Neural cell (in vitro differentiated cells): Measurements from ENCODE around the gene MAP4K3. TPM values are rescaled to one million over a fixed set of nuclear protein-coding genes. Genes with fewer than 3 reads are reported as not detected.

Experiments
- H2AFZ ChIP-seq: fragments of 200-600, 300-800 bp; sonication (generic), shearing (Covaris generic); 2 replicates; pipeline ENCODE4 v1.6.0; 2014; ENCODE audit warnings: low read depth, mild to moderate bottlenecking, antibody characterized with exemption, low read length, moderate library complexity
- H3F3A ChIP-seq: fragments of 200-600 bp; shearing (Covaris generic); 2 replicates; pipeline ENCODE4 v1.6.1; 2016; ENCODE audit warnings: mild to moderate bottlenecking, moderate library complexity, mixed read lengths, antibody characterized with exemption, low read length; ENCODE audit not compliant: insufficient read depth, poor library complexity, severe bottlenecking
- H3K27ac ChIP-seq: fragments of 200-600, 300-800 bp; sonication (generic), shearing (Covaris generic); 2 replicates; pipeline ENCODE4 v1.5.1; 2014; ENCODE audit warnings: mild to moderate bottlenecking, low read length, moderate library complexity
- H3K27me3 ChIP-seq: fragments of 300-800, 200-600 bp; sonication (generic), shearing (Covaris generic); 2 replicates; pipeline ENCODE4 v1.6.0; 2014; ENCODE audit warnings: mild to moderate bottlenecking, low read depth, low read length, moderate library complexity; ENCODE audit not compliant: insufficient read depth
- H3K36me3 ChIP-seq: fragments of 300-800, 200-600 bp; sonication (generic), shearing (Covaris generic); 2 replicates; pipeline ENCODE4 v1.5.1; 2014; ENCODE audit warnings: mild to moderate bottlenecking, antibody characterized with exemption, low read length, moderate library complexity; ENCODE audit not compliant: insufficient read depth
- H3K4me2 ChIP-seq: fragments of 300-800, 200-600 bp; sonication (generic), shearing (Covaris generic); 2 replicates; pipeline ENCODE4 v1.6.0; 2014; ENCODE audit warnings: mild to moderate bottlenecking, low read length
- H3K4me3 ChIP-seq: fragments of 300-800, 200-600 bp; sonication (generic), shearing (Covaris generic); 2 replicates; pipeline ENCODE4 v1.5.1; 2014; ENCODE audit warnings: mild to moderate bottlenecking, low read length, moderate library complexity
- H3K79me2 ChIP-seq: fragments of 200-600 bp; shearing (Covaris generic); replicated peaks from 2 replicates; pipeline ENCODE4 v1.6.0; 2014; ENCODE audit warnings: mild to moderate bottlenecking, low read length, moderate library complexity; ENCODE audit not compliant: insufficient read depth
- H3K9ac ChIP-seq: fragments of 300-800, 200-600 bp; sonication (generic), shearing (Covaris generic); 2 replicates; pipeline ENCODE4 v1.6.1; 2016; ENCODE audit warnings: mild to moderate bottlenecking, low read length, mixed read lengths
- H3K9me2 ChIP-seq: fragments of 200-600 bp; shearing (Covaris generic); 2 replicates; pipeline ENCODE4 v1.6.1; 2016; ENCODE audit warnings: mild to moderate bottlenecking, low read length, mixed read lengths; ENCODE audit not compliant: insufficient read depth
- H3K9me3 ChIP-seq: fragments of 200-600, 300-800 bp; sonication (generic), shearing (Covaris generic); 2 replicates; pipeline ENCODE4 v1.6.1; 2016; ENCODE audit warnings: mild to moderate bottlenecking, mixed run types, low read length, moderate library complexity, mixed read lengths
- H4K20me1 ChIP-seq: fragments of 200-600 bp; shearing (Covaris generic); 2 replicates; pipeline ENCODE4 v1.6.1; 2016; ENCODE audit warnings: mild to moderate bottlenecking, mixed run types; ENCODE audit not compliant: insufficient read depth
- EP300 ChIP-seq: fragments of 450-650 bp; conservative IDR thresholded peaks from 2 replicates; pipeline ENCODE4 v1.6.1; 2014; ENCODE audit warnings: antibody characterized with exemption, mild to moderate bottlenecking, moderate library complexity; ENCODE audit not compliant: poor library complexity, severe bottlenecking
- EZH2 ChIP-seq: fragments of 200-600, 300-800 bp; shearing (Covaris generic), sonication (generic); IDR thresholded peaks from 2 replicates; pipeline ENCODE4 v1.6.1; 2014; ENCODE audit warnings: antibody characterized with exemption, low read length, borderline replicate concordance, mild to moderate bottlenecking; ENCODE audit not compliant: insufficient read depth, poor library complexity, severe bottlenecking
- MXI1 ChIP-seq: fragments of 450-650 bp; conservative IDR thresholded peaks from 2 replicates; pipeline ENCODE4 v1.6.1; 2014; ENCODE audit warnings: antibody characterized with exemption, mild to moderate bottlenecking; ENCODE audit not compliant: poor library complexity, severe bottlenecking
- POLR2AphosphoS5 ChIP-seq: IDR thresholded peaks from 2 replicates; pipeline ENCODE4 v1.6.1; 2012
- RAD21 ChIP-seq: fragments of 450-650 bp; conservative IDR thresholded peaks from 2 replicates; pipeline ENCODE4 v1.6.1; 2014; ENCODE audit warnings: antibody characterized with exemption, mild to moderate bottlenecking, moderate library complexity
- REST ChIP-seq: IDR thresholded peaks from 2 replicates; pipeline ENCODE4 v1.6.1; 2012; ENCODE audit warnings: borderline replicate concordance
- SMC3 ChIP-seq: fragments of 450-650 bp; conservative IDR thresholded peaks from 2 replicates; pipeline ENCODE4 v1.6.1; 2014; ENCODE audit warnings: antibody characterized with exemption, mild to moderate bottlenecking, moderate library complexity; ENCODE audit not compliant: poor library complexity
- TAF1 ChIP-seq: IDR thresholded peaks from 2 replicates; pipeline ENCODE4 v1.6.1; 2012; ENCODE audit warnings: low read depth
- polyA plus RNA-seq: library from polyadenylated mRNA; depleted of rRNA; stranded (reverse); fragments of >200 nt; gene quantifications from 2 replicates; pipeline ENCODE4 v1.2.3, GENCODE V29; 2014
- TF ChIP-seq, protein P1 (sequence below): fragments of 450-650 bp; IDR thresholded peaks from 2 replicates; pipeline ENCODE4 v1.5.1; 2014; ENCODE audit warnings: antibody characterized with exemption, mild to moderate bottlenecking, moderate library complexity; ENCODE audit not compliant: poor library complexity, severe bottlenecking

MAP4K3 gene
- polyA plus RNA-seq, 1 donor from 2014 or later, result 105 TPM

DNA sequence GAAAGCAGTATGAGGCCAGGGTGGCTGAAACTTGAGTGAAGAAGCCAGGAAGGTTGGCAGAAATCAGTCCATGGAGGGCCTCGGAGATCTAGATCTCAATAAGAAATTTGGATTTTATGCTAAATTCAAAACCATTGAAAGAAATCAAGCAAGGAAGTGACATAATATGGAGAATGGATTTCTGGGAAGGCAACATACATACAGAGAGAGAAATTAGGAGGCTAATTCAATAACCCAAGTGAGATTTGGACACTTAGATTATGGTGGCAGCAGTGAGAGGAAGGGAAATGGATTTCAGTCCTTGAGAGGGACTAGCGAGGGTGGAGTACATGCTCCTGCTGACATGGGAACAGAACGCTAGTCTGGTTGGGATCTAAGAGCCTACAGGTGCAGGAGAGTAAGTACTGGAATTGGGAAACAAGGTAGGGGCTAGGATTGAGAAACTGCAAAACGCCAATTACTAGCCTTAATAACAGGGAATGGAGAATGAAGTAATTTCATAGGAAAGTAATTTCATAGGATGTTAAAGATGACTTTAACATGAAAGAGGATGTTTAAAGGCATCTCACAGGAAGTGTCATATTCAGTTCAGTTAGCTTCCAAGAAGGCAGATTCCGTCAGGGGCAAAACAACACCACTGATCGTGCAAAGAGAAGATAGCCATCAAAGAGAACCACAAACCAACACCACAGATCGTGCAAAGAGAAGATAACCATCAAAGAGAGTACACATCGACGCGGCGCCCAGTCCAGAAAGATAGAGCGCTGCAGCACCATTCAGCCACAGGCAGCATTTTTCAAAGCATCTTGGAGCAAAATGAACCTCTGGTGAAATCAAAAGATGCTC is 220.5 kb downstream of the MAP4K3 start:
- no peaks in the 10 kb centered on the region for H3K79me2 ChIP-seq
- no peaks in the 10 kb centered on the region for H3F3A ChIP-seq
- H3K36me3 ChIP-seq, result no peaks in the 10 kb centered on the region
- no peaks in the 10 kb centered on the region for H3K27me3 ChIP-seq
- no peaks in the 10 kb centered on the region for H4K20me1 ChIP-seq
- no peaks in the 10 kb centered on the region for H3K9me2 ChIP-seq
- TF ChIP-seq, protein P1, sequence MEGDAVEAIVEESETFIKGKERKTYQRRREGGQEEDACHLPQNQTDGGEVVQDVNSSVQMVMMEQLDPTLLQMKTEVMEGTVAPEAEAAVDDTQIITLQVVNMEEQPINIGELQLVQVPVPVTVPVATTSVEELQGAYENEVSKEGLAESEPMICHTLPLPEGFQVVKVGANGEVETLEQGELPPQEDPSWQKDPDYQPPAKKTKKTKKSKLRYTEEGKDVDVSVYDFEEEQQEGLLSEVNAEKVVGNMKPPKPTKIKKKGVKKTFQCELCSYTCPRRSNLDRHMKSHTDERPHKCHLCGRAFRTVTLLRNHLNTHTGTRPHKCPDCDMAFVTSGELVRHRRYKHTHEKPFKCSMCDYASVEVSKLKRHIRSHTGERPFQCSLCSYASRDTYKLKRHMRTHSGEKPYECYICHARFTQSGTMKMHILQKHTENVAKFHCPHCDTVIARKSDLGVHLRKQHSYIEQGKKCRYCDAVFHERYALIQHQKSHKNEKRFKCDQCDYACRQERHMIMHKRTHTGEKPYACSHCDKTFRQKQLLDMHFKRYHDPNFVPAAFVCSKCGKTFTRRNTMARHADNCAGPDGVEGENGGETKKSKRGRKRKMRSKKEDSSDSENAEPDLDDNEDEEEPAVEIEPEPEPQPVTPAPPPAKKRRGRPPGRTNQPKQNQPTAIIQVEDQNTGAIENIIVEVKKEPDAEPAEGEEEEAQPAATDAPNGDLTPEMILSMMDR, result no peak
- TF ChIP-seq EZH2, result no peak
- H2AFZ ChIP-seq, result no peak overlapping the region
- H3K4me2 ChIP-seq, result no peak overlapping the region
- H3K9me3 ChIP-seq, result no peaks in the 10 kb centered on the region
- H3K9ac ChIP-seq, result no peak overlapping the region
- no peak overlapping the region for H3K4me3 ChIP-seq
- no peak overlapping the region for H3K27ac ChIP-seq

DNA sequence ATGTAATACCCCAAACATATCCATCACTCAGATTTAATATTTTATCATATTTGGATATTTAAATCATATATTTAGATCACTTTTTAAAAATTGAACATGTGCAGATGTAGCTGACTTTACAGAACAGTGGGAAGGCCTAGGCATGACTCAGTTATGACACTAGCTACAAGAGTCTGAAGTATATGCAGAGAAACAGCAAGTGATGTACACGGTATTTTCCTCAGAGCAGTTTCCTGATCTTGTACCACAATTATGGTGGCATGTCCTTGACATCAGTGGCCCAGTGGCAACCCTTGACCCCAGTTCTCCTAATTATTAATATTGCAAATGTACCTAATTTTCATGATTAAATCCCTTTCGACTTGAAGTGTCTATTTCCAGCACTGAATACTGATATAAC is 221.5 kb downstream of the MAP4K3 start:
- no peaks in the 10 kb centered on the region for H4K20me1 ChIP-seq
- H3K9me2 ChIP-seq, result no peaks in the 10 kb centered on the region
- H3K4me2 ChIP-seq, result no peak overlapping the region
- no peak overlapping the region for H3K27ac ChIP-seq
- H3F3A ChIP-seq, result no peaks in the 10 kb centered on the region
- H3K27me3 ChIP-seq, result no peaks in the 10 kb centered on the region
- no peak for TF ChIP-seq REST
- TF ChIP-seq, protein P1, result no peak
- TF ChIP-seq RAD21, result no peak
- no peak for TF ChIP-seq POLR2AphosphoS5
- TF ChIP-seq EZH2, result no peak
- no peak for TF ChIP-seq EP300
- TF ChIP-seq SMC3, result no peak
- no peak for TF ChIP-seq MXI1
- no peak for TF ChIP-seq TAF1
- no peak overlapping the region for H3K4me3 ChIP-seq
- H2AFZ ChIP-seq, result no peak overlapping the region
- no peaks in the 10 kb centered on the region for H3K36me3 ChIP-seq
- no peaks in the 10 kb centered on the region for H3K79me2 ChIP-seq
- H3K9me3 ChIP-seq, result no peaks in the 10 kb centered on the region
- no peak overlapping the region for H3K9ac ChIP-seq
